ENCODE data around the gene GRID2. TPM values are rescaled to one million over a fixed set of nuclear protein-coding genes. Genes with fewer than 3 reads are reported as not detected.

Gene GRID2
- total RNA-seq, 3 donors from 2014 or later = 0.44 TPM; not detected in 2

- ATAC-seq = no peak
- no peak for TF ChIP-seq CTCF (IDR thresholded peaks at IDR 0.05)
- no peak overlapping the region for H3K4me3 ChIP-seq
- no peak for DNase-seq
- no peaks in the 10 kb centered on the region for H3K9me3 ChIP-seq
- no peaks in the 10 kb centered on the region for H3K4me1 ChIP-seq (ENCODE audit: low read depth)
- H3K36me3 ChIP-seq (ENCODE audit: low read depth) = no peaks in the 10 kb centered on the region
- intact Hi-C loops (cut with DNase I, micrococcal nuclease) = no loop called here
Measured at GRCh38 chr4:93414041-93414550, 1110.3 kb downstream of the GRID2 start.

- Histone ChIP-seq H3K36me3 (ENCODE audit: low read depth) (no peaks in the 10 kb centered on the region), H3K9me3 (no peaks in the 10 kb centered on the region), H3K4me3 (no peak overlapping the region), H3K4me1 (ENCODE audit: low read depth) (no peaks in the 10 kb centered on the region)
- no peak for DNase-seq
- intact Hi-C loops (cut with DNase I, micrococcal nuclease) = no loop called here
- TF ChIP-seq CTCF (IDR thresholded peaks at IDR 0.05) = no peak
- no peak for ATAC-seq
Measured at GRCh38 chr4:93416344-93417128, 1112.8 kb downstream of the GRID2 start.

GRCh38 chr4:93431371-93431770 lies 1127.6 kb downstream of the GRID2 start:
- intact Hi-C loops (cut with DNase I, micrococcal nuclease) = no loop called here
- DNase-seq (no peak), ATAC-seq (no peak)
- Histone ChIP-seq H3K9me3 (no peaks in the 10 kb centered on the region), H3K4me3 (no peak overlapping the region), H3K36me3 (ENCODE audit: low read depth) (no peaks in the 10 kb centered on the region), H3K4me1 (ENCODE audit: low read depth) (no peaks in the 10 kb centered on the region)
- TF ChIP-seq CTCF (IDR thresholded peaks at IDR 0.05) = no peak

GRCh38 chr4:93433840-93434239 lies 1130.1 kb downstream of the GRID2 start:
- intact Hi-C loops (cut with DNase I, micrococcal nuclease) = no loop called here
- no peak for ATAC-seq
- no peak for DNase-seq
- H3K9me3 ChIP-seq = no peaks in the 10 kb centered on the region
- no peak for TF ChIP-seq CTCF (IDR thresholded peaks at IDR 0.05)
- H3K36me3 ChIP-seq (ENCODE audit: low read depth) = no peaks in the 10 kb centered on the region
- H3K4me3 ChIP-seq = no peak overlapping the region
- H3K4me1 ChIP-seq (ENCODE audit: low read depth) = no peaks in the 10 kb centered on the region

GRCh38 chr4:93436000-93436626 lies 1132.3 kb downstream of the GRID2 start:
- H3K36me3 ChIP-seq (ENCODE audit: low read depth) = no peaks in the 10 kb centered on the region
- no peaks in the 10 kb centered on the region for H3K4me1 ChIP-seq (ENCODE audit: low read depth)
- TF ChIP-seq CTCF (IDR thresholded peaks at IDR 0.05) = no peak
- H3K4me3 ChIP-seq = no peak overlapping the region
- DNase-seq (no peak), ATAC-seq (no peak)
- H3K9me3 ChIP-seq = no peaks in the 10 kb centered on the region
- intact Hi-C loops (cut with DNase I, micrococcal nuclease) = no loop called here

Data from mucosa of descending colon (tissue), 3 donors.